ENCODE data around the gene CCR7. TPM values are rescaled to one million over a fixed set of nuclear protein-coding genes. Genes with fewer than 3 reads are reported as not detected.
A peak's percentile ranks its signal among the peaks of the same experiment; 100 is the strongest.

Gene CCR7
- total and polyA plus RNA-seq, 10 donors, result 29.0 to 79.1 (median 55.0) TPM

- Histone ChIP-seq H3K27me3 (replicated peaks in 1 of 7) (no peaks in the 10 kb centered on the region), H3K4me1 (peaks cover 69 to 100% (median 97%) of the 10 kb centered on the region in 6 donors), H3K9me3 (no peaks in the 10 kb centered on the region), H3K4me3 (peak overlapping the region in 2 of 8 donors; percentile 15 to 49), H3K27ac (peak overlapping the region; percentile 66 to 95 (median 87)), H3K36me3 (peaks cover 0 to 59% (median 10%) of the 10 kb centered on the region in 6 donors)
- WGBS, 5 donors, result 36 to 46% (median 45%) methylated on average over 4 to 6 of the region's 6 CpGs
- TF ChIP-seq POLR2AphosphoS5 (IDR thresholded peaks at IDR 0.05) (peak in 1 of 3 donors; percentile 18), POLR2A (IDR thresholded peaks at IDR 0.05) (no peak)
- intact Hi-C loops (cut with DNase I; ENCODE audit: low total_unique reads), result no loop called here
- peak; percentile 65 for DNase-seq
These were observed 7.6 kb downstream of the CCR7 start for GRCh38 chr17:40557531-40558299.

DNA sequence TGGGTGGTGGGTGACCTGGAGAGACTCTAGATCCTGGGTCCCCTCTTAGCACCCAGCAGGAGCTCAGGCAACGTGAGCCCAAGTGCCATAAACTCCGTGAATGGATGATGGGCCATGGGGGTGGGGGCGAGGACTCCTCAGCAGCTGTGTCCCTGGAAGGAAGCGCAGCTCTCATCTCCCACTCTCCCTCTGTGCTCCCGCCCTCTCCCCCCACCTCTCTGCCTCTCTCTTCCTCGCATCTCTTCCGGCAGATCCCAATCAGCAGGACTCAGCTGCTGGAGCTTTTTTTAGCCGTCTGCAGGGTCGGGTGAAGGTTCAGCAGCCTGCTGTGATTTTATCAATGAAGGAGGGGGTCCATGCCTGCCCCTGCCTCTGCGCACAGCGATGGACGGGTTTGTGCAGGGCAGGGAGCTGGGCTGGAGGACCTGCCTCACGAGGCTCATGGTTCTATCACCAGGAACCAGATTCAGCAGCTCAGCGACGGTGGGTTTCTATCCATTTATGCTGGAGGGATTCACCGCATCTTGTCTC is 8.3 kb downstream of the CCR7 start:
- H3K4me3 ChIP-seq, result peak overlapping the region in 2 of 8 donors; percentile 15 to 49
- intact Hi-C loops (cut with DNase I; ENCODE audit: low total_unique reads), result no loop called here
- DNase-seq, result peak; percentile 81
- H3K27me3 ChIP-seq (replicated peaks in 1 of 7), result no peaks in the 10 kb centered on the region
- H3K27ac ChIP-seq, result peak overlapping the region; percentile 66 to 95 (median 87)
- TF ChIP-seq POLR2AphosphoS5 (IDR thresholded peaks at IDR 0.05), result peak; percentile 75 to 83 (median 83)
- no peak for TF ChIP-seq POLR2A (IDR thresholded peaks at IDR 0.05)
- H3K36me3 ChIP-seq, result peaks cover 0 to 59% (median 10%) of the 10 kb centered on the region in 6 donors
- H3K9me3 ChIP-seq, result no peaks in the 10 kb centered on the region
- 13 to 26% (median 21%) methylated on average over 16 of the region's 16 CpGs for WGBS, 5 donors
- H3K4me1 ChIP-seq, result peaks cover 76 to 100% (median 98%) of the 10 kb centered on the region in 6 donors

DNA sequence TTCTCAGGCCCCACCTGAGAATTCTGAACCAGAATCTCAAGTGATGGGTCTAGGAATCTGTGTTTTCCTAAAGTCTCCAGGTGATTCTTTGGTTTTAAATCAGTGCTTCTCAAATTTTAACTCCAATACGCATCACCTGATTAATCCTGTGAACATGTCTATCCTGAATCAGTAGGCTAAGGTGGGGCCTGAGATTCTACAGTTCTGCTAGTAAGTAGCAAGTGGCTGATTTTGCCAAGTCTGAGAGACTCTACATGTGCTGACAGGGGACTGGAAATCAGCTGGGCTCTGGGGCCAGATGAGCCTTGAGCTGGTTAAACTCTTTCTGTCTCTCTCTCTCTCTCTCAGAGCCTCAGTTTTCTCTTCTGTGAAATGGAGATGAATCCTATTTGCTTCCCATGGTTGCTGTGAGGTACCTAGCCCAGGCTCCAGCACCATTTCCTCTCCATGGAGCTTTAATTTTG is 9.0 kb downstream of the CCR7 start:
- intact Hi-C loops (cut with DNase I; ENCODE audit: low total_unique reads), result no loop called here
- peaks cover 83 to 100% (median 98%) of the 10 kb centered on the region in 6 donors for H3K4me1 ChIP-seq
- DNase-seq, result no peak
- H3K27ac ChIP-seq, result peak overlapping the region; percentile 66 to 95 (median 87)
- H3K9me3 ChIP-seq, result no peaks in the 10 kb centered on the region
- WGBS, 5 donors, result 89 to 100% (median 96%) methylated on average over 1 of the region's 1 CpG
- H3K27me3 ChIP-seq (replicated peaks in 1 of 7), result no peaks in the 10 kb centered on the region
- TF ChIP-seq, protein P1, sequence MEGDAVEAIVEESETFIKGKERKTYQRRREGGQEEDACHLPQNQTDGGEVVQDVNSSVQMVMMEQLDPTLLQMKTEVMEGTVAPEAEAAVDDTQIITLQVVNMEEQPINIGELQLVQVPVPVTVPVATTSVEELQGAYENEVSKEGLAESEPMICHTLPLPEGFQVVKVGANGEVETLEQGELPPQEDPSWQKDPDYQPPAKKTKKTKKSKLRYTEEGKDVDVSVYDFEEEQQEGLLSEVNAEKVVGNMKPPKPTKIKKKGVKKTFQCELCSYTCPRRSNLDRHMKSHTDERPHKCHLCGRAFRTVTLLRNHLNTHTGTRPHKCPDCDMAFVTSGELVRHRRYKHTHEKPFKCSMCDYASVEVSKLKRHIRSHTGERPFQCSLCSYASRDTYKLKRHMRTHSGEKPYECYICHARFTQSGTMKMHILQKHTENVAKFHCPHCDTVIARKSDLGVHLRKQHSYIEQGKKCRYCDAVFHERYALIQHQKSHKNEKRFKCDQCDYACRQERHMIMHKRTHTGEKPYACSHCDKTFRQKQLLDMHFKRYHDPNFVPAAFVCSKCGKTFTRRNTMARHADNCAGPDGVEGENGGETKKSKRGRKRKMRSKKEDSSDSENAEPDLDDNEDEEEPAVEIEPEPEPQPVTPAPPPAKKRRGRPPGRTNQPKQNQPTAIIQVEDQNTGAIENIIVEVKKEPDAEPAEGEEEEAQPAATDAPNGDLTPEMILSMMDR (IDR thresholded peaks at IDR 0.05 in 8 of 11, conservative IDR thresholded peaks at IDR 0.05 in 3 of 11), result no peak
- no peak for TF ChIP-seq POLR2AphosphoS5 (IDR thresholded peaks at IDR 0.05)
- TF ChIP-seq POLR2A (IDR thresholded peaks at IDR 0.05), result no peak
- H3K36me3 ChIP-seq, result peaks cover 0 to 59% (median 10%) of the 10 kb centered on the region in 6 donors
- H3K4me3 ChIP-seq, result no peak overlapping the region

GRCh38 chr17:40555296-40556190 is 9.7 kb downstream of the CCR7 start:
- H3K27ac ChIP-seq, result peak overlapping the region; percentile 66 to 95 (median 88)
- peaks cover 79 to 100% (median 98%) of the 10 kb centered on the region in 6 donors for H3K4me1 ChIP-seq
- intact Hi-C loops (cut with DNase I; ENCODE audit: low total_unique reads), result no loop called here
- H3K36me3 ChIP-seq, result peaks cover 0 to 59% (median 10%) of the 10 kb centered on the region in 6 donors
- WGBS, 5 donors, result 84 to 94% (median 91%) methylated on average over 26 of the region's 26 CpGs
- no peak overlapping the region for H3K4me3 ChIP-seq
- DNase-seq, result peak; percentile 51
- no peaks in the 10 kb centered on the region for H3K9me3 ChIP-seq
- TF ChIP-seq POLR2AphosphoS5 (IDR thresholded peaks at IDR 0.05), result peak; percentile 6 to 41 (median 9)
- no peak for TF ChIP-seq POLR2A (IDR thresholded peaks at IDR 0.05)
- TF ChIP-seq, protein P1 (IDR thresholded peaks at IDR 0.05 in 8 of 11, conservative IDR thresholded peaks at IDR 0.05 in 3 of 11), result no peak
- H3K27me3 ChIP-seq (replicated peaks in 1 of 7), result no peaks in the 10 kb centered on the region

All from spleen (tissue), 11 donors.